Prostate gland (tissue), 2 donors: ENCODE data around the gene CCDC188.

ENCODE experiments used
- POLR2AphosphoS5 ChIP-seq: sonication (generic); formaldehyde crosslinking; IDR thresholded peaks from one replicate; pipeline ENCODE4 v1.6.1; 2017; ENCODE audit warnings: antibody characterized with exemption
- TF ChIP-seq, protein P1 (sequence below), 4 experiments: fragments of 200-600 bp in 2 of 4; fragments of 450-650 bp in 2 of 4; sonication (generic) in 2 of 4; IDR thresholded peaks; 1 replicate in 3 of 4; 2 replicates in 1 of 4; pipeline ENCODE4 v1.5.1; 2016 to 2019; ENCODE audit warnings: antibody characterized with exemption in 4 of 4, mild to moderate bottlenecking in 2 of 4, moderate library complexity in 2 of 4

DNA sequence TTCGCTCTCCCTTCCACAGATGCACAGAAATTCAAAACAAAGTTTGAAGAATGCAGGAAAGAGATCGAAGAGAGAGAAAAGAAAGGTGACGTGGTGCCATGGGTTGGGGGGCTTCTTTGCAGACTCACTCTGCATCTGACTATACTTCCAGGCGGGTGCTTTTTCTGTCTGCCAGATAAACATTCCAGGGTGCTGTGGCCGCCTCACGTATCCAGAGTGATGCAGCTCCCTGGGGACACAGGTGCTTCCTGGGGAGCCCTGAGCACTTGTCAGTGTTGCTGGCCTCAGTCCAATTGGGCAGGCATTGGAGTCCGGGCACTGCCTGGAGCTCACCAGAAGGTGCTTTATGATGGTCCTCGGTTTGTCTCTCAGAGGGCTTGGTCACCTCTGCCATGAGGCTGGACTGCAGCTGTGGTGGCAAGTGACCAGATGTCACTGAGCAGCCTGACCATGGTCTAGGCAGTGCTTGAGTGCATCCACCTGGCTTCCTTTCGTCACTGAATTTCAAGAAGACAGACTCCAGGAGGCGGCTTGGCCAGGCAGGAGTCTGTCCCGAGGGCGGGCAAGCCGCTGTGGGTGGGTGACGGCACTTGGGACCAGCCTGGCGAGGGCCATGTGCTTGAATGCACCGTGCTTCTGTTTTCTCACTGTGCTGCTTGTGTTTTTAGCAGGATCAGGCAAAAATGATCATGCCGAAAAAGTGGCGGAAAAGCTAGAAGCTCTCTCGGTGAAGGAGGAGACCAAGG lies 24.4 kb downstream of the CCDC188 start:
- TF ChIP-seq, protein P1, sequence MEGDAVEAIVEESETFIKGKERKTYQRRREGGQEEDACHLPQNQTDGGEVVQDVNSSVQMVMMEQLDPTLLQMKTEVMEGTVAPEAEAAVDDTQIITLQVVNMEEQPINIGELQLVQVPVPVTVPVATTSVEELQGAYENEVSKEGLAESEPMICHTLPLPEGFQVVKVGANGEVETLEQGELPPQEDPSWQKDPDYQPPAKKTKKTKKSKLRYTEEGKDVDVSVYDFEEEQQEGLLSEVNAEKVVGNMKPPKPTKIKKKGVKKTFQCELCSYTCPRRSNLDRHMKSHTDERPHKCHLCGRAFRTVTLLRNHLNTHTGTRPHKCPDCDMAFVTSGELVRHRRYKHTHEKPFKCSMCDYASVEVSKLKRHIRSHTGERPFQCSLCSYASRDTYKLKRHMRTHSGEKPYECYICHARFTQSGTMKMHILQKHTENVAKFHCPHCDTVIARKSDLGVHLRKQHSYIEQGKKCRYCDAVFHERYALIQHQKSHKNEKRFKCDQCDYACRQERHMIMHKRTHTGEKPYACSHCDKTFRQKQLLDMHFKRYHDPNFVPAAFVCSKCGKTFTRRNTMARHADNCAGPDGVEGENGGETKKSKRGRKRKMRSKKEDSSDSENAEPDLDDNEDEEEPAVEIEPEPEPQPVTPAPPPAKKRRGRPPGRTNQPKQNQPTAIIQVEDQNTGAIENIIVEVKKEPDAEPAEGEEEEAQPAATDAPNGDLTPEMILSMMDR (IDR thresholded peaks at IDR 0.05), result no peak
- no peak for TF ChIP-seq POLR2AphosphoS5
